Measurements from ENCODE around the gene TPP1.

DNA sequence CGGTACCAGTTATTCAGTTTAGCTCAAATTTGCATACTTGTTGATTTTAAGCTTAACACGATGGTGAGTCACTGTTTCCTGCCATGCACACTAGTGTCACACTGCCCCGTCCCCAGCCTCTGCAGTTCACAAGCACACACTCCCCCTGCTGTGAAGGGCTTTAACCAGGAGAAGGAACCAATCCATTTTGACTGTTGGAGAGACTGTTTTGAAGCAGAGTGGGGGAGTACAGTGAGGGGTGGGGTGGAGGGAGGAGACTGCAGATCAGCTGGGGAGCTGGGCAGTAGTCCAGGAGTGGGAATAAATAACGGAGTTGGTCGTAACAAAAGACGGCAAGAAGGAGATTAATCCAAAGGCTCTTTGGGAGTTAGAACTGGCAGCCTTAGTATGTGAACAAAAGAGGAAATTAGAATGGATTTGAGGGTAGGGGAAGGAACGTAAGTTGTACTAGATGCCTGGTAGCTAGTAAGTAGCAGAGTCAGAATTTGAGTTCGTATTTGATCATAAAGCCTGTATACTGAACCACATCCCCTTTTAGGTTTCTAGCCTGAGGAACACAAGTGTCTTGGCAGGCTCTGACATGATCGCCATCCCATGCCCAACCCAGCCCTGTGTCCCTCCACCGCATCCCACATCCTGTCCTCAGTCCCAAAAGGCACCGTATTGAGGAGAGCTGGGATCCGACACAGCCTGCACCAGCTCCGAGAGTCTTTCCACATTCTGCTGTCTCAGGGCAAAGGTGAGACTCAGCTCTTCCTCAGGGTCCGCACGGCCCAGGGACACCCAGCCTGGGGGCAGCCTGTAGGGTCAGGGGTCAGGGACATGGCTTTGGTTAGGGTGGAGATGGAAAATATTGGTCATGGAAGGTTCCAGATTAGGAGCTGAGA is 862 bp downstream of the TPP1 start:
- TF ChIP-seq CHD2 (IDR thresholded peaks at IDR 0.05; ENCODE audit: borderline replicate concordance, low read depth, low read length) (no peak), SP1 (IDR thresholded peaks at IDR 0.05; ENCODE audit: low read depth, low read length) (no peak), RAD21 (IDR thresholded peaks at IDR 0.05; ENCODE audit: insufficient read depth, low read depth, low read length) (no peak), KDM1A (IDR thresholded peaks at IDR 0.05; ENCODE audit: borderline replicate concordance) (no peak), ZZZ3 (IDR thresholded peaks at IDR 0.05; ENCODE audit: control insufficient read depth, insufficient read length, low read depth) (no peak), CEBPB (IDR thresholded peaks at IDR 0.05; ENCODE audit: borderline replicate concordance in 1 of 2, low read depth in 2 of 2, low read length in 2 of 2) (no peak), ATF7 (IDR thresholded peaks at IDR 0.05; ENCODE audit: low read depth) (no peak), POLR2AphosphoS5 (IDR thresholded peaks at IDR 0.05; ENCODE audit: low read length) (no peak)
- TF ChIP-seq, protein P1, sequence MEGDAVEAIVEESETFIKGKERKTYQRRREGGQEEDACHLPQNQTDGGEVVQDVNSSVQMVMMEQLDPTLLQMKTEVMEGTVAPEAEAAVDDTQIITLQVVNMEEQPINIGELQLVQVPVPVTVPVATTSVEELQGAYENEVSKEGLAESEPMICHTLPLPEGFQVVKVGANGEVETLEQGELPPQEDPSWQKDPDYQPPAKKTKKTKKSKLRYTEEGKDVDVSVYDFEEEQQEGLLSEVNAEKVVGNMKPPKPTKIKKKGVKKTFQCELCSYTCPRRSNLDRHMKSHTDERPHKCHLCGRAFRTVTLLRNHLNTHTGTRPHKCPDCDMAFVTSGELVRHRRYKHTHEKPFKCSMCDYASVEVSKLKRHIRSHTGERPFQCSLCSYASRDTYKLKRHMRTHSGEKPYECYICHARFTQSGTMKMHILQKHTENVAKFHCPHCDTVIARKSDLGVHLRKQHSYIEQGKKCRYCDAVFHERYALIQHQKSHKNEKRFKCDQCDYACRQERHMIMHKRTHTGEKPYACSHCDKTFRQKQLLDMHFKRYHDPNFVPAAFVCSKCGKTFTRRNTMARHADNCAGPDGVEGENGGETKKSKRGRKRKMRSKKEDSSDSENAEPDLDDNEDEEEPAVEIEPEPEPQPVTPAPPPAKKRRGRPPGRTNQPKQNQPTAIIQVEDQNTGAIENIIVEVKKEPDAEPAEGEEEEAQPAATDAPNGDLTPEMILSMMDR (IDR thresholded peaks at IDR 0.05 in 2 of 3, conservative IDR thresholded peaks at IDR 0.05 in 1 of 3; ENCODE audit: control insufficient read depth in 2 of 3, extremely low read depth in 1 of 3, insufficient read depth in 1 of 3, low read depth in 3 of 3, low read length in 3 of 3) = no peak; a peak in 1 of 6 replicates
- TF ChIP-seq, protein P2, sequence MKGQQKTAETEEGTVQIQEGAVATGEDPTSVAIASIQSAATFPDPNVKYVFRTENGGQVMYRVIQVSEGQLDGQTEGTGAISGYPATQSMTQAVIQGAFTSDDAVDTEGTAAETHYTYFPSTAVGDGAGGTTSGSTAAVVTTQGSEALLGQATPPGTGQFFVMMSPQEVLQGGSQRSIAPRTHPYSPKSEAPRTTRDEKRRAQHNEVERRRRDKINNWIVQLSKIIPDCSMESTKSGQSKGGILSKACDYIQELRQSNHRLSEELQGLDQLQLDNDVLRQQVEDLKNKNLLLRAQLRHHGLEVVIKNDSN (IDR thresholded peaks at IDR 0.05; ENCODE audit: borderline replicate concordance, extremely low read length, insufficient read depth, low read depth, low read length) = no peak

All from GM12878 (cell line).